GM21576 (cell line): ENCODE data around the gene RAB6C.
"Not testable (repeated sequence)": the region's sequence is repeated elsewhere in the genome, so short reads cannot be mapped to it uniquely, and the experiment has no call there.

Experiments
- ATAC-seq: cut with Tn5 transposase; IDR thresholded peaks from one replicate; pipeline ENCODE4 v1.9.1; 2021; ENCODE audit warnings: mild to moderate bottlenecking, moderate library complexity; ENCODE audit not compliant: unreplicated experiment

The RAB6C gene

GRCh38 chr2:129993151-129993550 is 13.7 kb downstream of the RAB6C start:
- ATAC-seq, result not testable (repeated sequence)

GRCh38 chr2:129996657-129997237 is 17.3 kb downstream of the RAB6C start:
- not testable (repeated sequence) for ATAC-seq

- ATAC-seq, result not testable (repeated sequence)
Observed at GRCh38 chr2:129998771-129999170, 19.3 kb downstream of the RAB6C start.

- not testable (repeated sequence) for ATAC-seq
Observed at GRCh38 chr2:130005862-130006261, 26.4 kb downstream of the RAB6C start.

- ATAC-seq, result not testable (repeated sequence)
Observed at GRCh38 chr2:130016701-130017100, 37.2 kb downstream of the RAB6C start.

GRCh38 chr2:130019402-130019801 is 39.9 kb downstream of the RAB6C start:
- no peak for ATAC-seq

- ATAC-seq, result not testable (repeated sequence)
Observed at GRCh38 chr2:130020069-130020468, 40.6 kb downstream of the RAB6C start.

GRCh38 chr2:130025931-130026330 is 46.5 kb downstream of the RAB6C start:
- ATAC-seq, result not testable (repeated sequence)
